Liver (tissue), 9 donors: ENCODE measurements around the gene TCF12. TPM values are rescaled to one million over a fixed set of nuclear protein-coding genes. Genes with fewer than 3 reads are reported as not detected.

Experiments
- DNase-seq: peaks from one replicate; pipeline ENCODE4 v3.0.0-alpha.2; 2017; ENCODE audit warnings: low spot score
- H3K27ac ChIP-seq, 2 donors: one replicate each; pipeline ENCODE4 v1.7.0; 2013; ENCODE audit warnings: inconsistent platforms in 2 of 2, low read length in 2 of 2, control low read depth in 1 of 2, low read depth in 1 of 2, mild to moderate bottlenecking in 1 of 2
- H3K27me3 ChIP-seq, 4 donors: one replicate each; pipeline versions ENCODE4 v1.6.1 to v1.7.0; 2013; ENCODE audit warnings: low read length in 3 of 4, inconsistent platforms in 1 of 4, mild to moderate bottlenecking in 1 of 4, moderate library complexity in 1 of 4; ENCODE audit not compliant: control insufficient read depth in 4 of 4, insufficient read depth in 4 of 4
- H3K36me3 ChIP-seq, 4 donors: one replicate each; pipeline versions ENCODE4 v1.6.1 to v1.7.0; 2013; ENCODE audit warnings: low read length in 3 of 4, mild to moderate bottlenecking in 3 of 4, low read depth in 1 of 4, moderate library complexity in 1 of 4; ENCODE audit not compliant: control insufficient read depth in 4 of 4, insufficient read depth in 3 of 4
- H3K4me1 ChIP-seq, 4 donors: one replicate each; pipeline versions ENCODE4 v1.6.1 to v1.7.0; 2013; ENCODE audit warnings: low read length in 3 of 4, mild to moderate bottlenecking in 3 of 4, moderate library complexity in 1 of 4; ENCODE audit not compliant: control insufficient read depth in 4 of 4, insufficient read depth in 4 of 4
- H3K4me3 ChIP-seq, 3 donors: one replicate each; pipeline versions ENCODE4 v1.6.1 to v1.7.0; 2013; ENCODE audit warnings: low read length in 3 of 3, control low read depth in 1 of 3, low read depth in 1 of 3, mild to moderate bottlenecking in 1 of 3
- H3K9ac ChIP-seq, 2 donors: one replicate each; pipeline ENCODE4 v1.7.0; 2013; ENCODE audit warnings: low read length in 2 of 2, mild to moderate bottlenecking in 2 of 2, moderate library complexity in 2 of 2, control low read depth in 1 of 2, low read depth in 1 of 2
- H3K9me3 ChIP-seq, 4 donors: one replicate each; pipeline versions ENCODE4 v1.6.1 to v1.7.0; 2013; ENCODE audit warnings: low read length in 3 of 4; ENCODE audit not compliant: control insufficient read depth in 4 of 4
- FOXA1 ChIP-seq: IDR thresholded peaks from 2 replicates; pipeline ENCODE4 v1.6.1; 2016; ENCODE audit warnings: antibody characterized with exemption
- FOXA2 ChIP-seq: IDR thresholded peaks from 2 replicates; pipeline ENCODE4 v1.6.1; 2016; ENCODE audit warnings: antibody characterized with exemption
- GABPA ChIP-seq, 2 donors: IDR thresholded peaks in 1 of 2; conservative IDR thresholded peaks in 1 of 2; 2 replicates each; pipeline ENCODE4 v1.6.1; 2016; ENCODE audit warnings: antibody characterized with exemption in 2 of 2, mild to moderate bottlenecking in 1 of 2, moderate library complexity in 1 of 2
- HNF4A ChIP-seq, 2 donors: conservative IDR thresholded peaks; 2 replicates each; pipeline ENCODE4 v1.6.1; 2016; ENCODE audit warnings: antibody characterized with exemption in 2 of 2, mild to moderate bottlenecking in 2 of 2
- HNF4G ChIP-seq: IDR thresholded peaks from 2 replicates; pipeline ENCODE4 v1.6.1; 2016; ENCODE audit warnings: antibody characterized with exemption
- JUND ChIP-seq, 2 donors: IDR thresholded peaks; 2 replicates each; pipeline ENCODE4 v1.6.1; 2016; ENCODE audit warnings: antibody characterized with exemption in 2 of 2
- MAX ChIP-seq: IDR thresholded peaks from 2 replicates; pipeline ENCODE4 v1.6.1; 2016; ENCODE audit warnings: antibody characterized with exemption
- NR2F2 ChIP-seq: IDR thresholded peaks from 2 replicates; pipeline ENCODE4 v1.6.1; 2016; ENCODE audit warnings: antibody characterized with exemption
- RAD21 ChIP-seq, 2 donors: IDR thresholded peaks; 2 replicates each; pipeline ENCODE4 v1.6.1; 2016; ENCODE audit warnings: antibody characterized with exemption in 2 of 2, mild to moderate bottlenecking in 2 of 2
- RXRA ChIP-seq, 2 donors: IDR thresholded peaks; 2 replicates each; pipeline ENCODE4 v1.6.1; 2017 to 2018; ENCODE audit warnings: antibody characterized with exemption in 2 of 2, mild to moderate bottlenecking in 1 of 2
- SP1 ChIP-seq: IDR thresholded peaks from 2 replicates; pipeline ENCODE4 v1.6.1; 2018; ENCODE audit warnings: antibody characterized with exemption, mild to moderate bottlenecking
- TAF1 ChIP-seq: conservative IDR thresholded peaks from 2 replicates; pipeline ENCODE4 v1.6.1; 2016; ENCODE audit warnings: antibody characterized with exemption, mild to moderate bottlenecking
- WGBS: extraction: QIAGEN DNeasy Blood & Tissue Kit; methylation state at CpG from one replicate; pipeline ENCODE4 v1.1.7; 2013; 5-methylcytosine and 5-hydroxymethylcytosine counted together
- polyA plus RNA-seq, 2 donors: library from polyadenylated mRNA; stranded (reverse) in 1 of 2; unstranded in 1 of 2; fragments of 200-250 nt in 1 of 2; fragments of >200 nt in 1 of 2; fragmentation: Nextera tagmentation in 1 of 2; extraction: Ambion mirVana in 1 of 2; gene quantifications; one replicate each; pipeline versions ENCODE4 v1.2.1 to v1.2.3, GENCODE V29; 2013 to 2015
- total RNA-seq, 2 donors: library from RNA; depleted of rRNA; stranded (reverse); fragments of >200 nt; gene quantifications; one replicate each; pipeline ENCODE4 v1.2.3, GENCODE V29; 2014
- TF ChIP-seq, protein P1 (sequence below): IDR thresholded peaks from 2 replicates; pipeline ENCODE4 v1.6.1; 2016; ENCODE audit warnings: antibody characterized with exemption
- TF ChIP-seq, protein P2 (sequence below): IDR thresholded peaks from 2 replicates; pipeline ENCODE4 v1.6.1; 2016; ENCODE audit warnings: antibody characterized with exemption
- donor health status: healthy.
- donor health status: healthy.
- donor health status: healthy.
- donor health status: healthy.
- donor health status: healthy.

TCF12 gene
- total and polyA plus RNA-seq, 4 donors: 8.7 to 38.3 (median 22.3) TPM

DNA sequence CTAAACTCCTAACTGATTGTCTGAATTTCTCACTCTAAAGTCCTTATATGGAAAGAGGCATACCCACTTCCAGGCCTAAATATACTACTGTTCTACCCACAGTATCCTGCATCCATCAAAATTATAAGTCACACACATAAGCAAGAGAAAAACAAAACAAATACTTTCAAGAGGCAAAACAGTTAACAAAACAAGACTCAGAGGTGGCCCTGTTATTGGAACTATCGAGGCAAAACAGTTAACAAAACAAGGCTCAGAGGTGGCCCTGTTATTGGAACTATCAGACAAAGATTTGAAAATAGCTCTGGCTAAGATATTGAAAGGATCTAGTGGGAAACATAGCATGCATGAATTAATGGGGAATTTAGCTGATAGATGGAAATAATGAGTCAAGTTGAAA, 233.7 kb downstream of the TCF12 start (continued):
- TF ChIP-seq HNF4G (no peak), JUND (IDR thresholded peaks at IDR 0.05) (no peak), GABPA (IDR thresholded peaks at IDR 0.05 in 1 of 2, conservative IDR thresholded peaks at IDR 0.05 in 1 of 2) (no peak), FOXA2 (no peak), FOXA1 (no peak), RXRA (IDR thresholded peaks at IDR 0.05) (no peak)
- TF ChIP-seq, protein P1, sequence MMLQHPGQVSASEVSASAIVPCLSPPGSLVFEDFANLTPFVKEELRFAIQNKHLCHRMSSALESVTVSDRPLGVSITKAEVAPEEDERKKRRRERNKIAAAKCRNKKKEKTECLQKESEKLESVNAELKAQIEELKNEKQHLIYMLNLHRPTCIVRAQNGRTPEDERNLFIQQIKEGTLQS: no peak
- TF ChIP-seq, protein P2, sequence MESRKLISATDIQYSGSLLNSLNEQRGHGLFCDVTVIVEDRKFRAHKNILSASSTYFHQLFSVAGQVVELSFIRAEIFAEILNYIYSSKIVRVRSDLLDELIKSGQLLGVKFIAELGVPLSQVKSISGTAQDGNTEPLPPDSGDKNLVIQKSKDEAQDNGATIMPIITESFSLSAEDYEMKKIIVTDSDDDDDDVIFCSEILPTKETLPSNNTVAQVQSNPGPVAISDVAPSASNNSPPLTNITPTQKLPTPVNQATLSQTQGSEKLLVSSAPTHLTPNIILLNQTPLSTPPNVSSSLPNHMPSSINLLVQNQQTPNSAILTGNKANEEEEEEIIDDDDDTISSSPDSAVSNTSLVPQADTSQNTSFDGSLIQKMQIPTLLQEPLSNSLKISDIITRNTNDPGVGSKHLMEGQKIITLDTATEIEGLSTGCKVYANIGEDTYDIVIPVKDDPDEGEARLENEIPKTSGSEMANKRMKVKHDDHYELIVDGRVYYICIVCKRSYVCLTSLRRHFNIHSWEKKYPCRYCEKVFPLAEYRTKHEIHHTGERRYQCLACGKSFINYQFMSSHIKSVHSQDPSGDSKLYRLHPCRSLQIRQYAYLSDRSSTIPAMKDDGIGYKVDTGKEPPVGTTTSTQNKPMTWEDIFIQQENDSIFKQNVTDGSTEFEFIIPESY: no peak

GRCh38 chr15:57152666-57153539, 234.5 kb downstream of the TCF12 start:
- Histone ChIP-seq H3K9ac (no peak overlapping the region), H3K4me3 (no peak overlapping the region), H3K36me3 (peaks cover 0 to 3% (median 0%) of the 10 kb centered on the region in 4 donors), H3K27me3 (no peaks in the 10 kb centered on the region), H3K4me1 (peaks cover 0 to 8% (median 6%) of the 10 kb centered on the region in 4 donors), H3K9me3 (no peaks in the 10 kb centered on the region), H3K27ac (peak overlapping the region in 1 of 2 donors; percentile 31)
- no peak for DNase-seq
- WGBS: 69% methylated on average over 3 of the region's 3 CpGs
- TF ChIP-seq JUND (IDR thresholded peaks at IDR 0.05) (peak; percentile 85 to 89), TAF1 (no peak), MAX (peak; percentile 15)

- H3K27me3 ChIP-seq: no peaks in the 10 kb centered on the region
- 47% methylated on average over 3 of the region's 3 CpGs for WGBS
- H3K4me1 ChIP-seq: no peaks in the 10 kb centered on the region
- peaks cover 0 to 3% (median 0%) of the 10 kb centered on the region in 4 donors for H3K36me3 ChIP-seq
- no peak overlapping the region for H3K9ac ChIP-seq
- no peaks in the 10 kb centered on the region for H3K9me3 ChIP-seq
- no peak overlapping the region for H3K4me3 ChIP-seq
- peak overlapping the region in 1 of 2 donors; percentile 3 for H3K27ac ChIP-seq
- TF ChIP-seq TAF1 (no peak), SP1 (peak; percentile 36), RAD21 (IDR thresholded peaks at IDR 0.05) (peak in 1 of 2 donors; percentile 47), RXRA (IDR thresholded peaks at IDR 0.05) (peak in 1 of 2 donors; percentile 63), NR2F2 (peak; percentile 57), HNF4A (conservative IDR thresholded peaks at IDR 0.05) (peak; percentile 3 to 80), HNF4G (no peak), GABPA (IDR thresholded peaks at IDR 0.05 in 1 of 2, conservative IDR thresholded peaks at IDR 0.05 in 1 of 2) (no peak)
- TF ChIP-seq, protein P1: no peak
- DNase-seq: no peak
These were observed 237.9 kb downstream of the TCF12 start for GRCh38 chr15:57156210-57156884.
